ENCODE measurements around the gene ENO3. TPM values are rescaled to one million over a fixed set of nuclear protein-coding genes. Genes with fewer than 3 reads are reported as not detected.

The ENO3 gene
- polyA plus RNA-seq, 1 experiment, result 3.2 TPM

DNA sequence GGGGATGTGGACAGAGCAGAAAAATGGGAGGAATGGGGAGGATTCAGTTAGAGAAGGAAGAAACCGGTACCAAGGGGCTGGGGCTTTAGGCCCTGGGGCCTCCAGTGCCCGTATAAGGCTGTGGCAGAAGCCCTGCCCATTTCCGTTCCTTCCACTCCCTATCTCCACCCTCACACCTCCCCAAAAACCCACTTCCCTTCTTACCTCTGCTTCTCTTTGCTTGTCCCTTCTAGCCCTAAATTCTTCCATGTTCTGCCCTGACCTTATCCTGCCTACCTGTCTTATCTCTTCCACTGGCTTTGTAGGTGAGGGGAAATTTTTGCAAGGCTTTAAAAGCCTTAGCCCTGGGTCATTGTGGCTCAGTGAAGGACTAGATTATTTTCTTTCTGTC is 6.8 kb upstream of the ENO3 start:
- H3K27ac ChIP-seq (ENCODE audit: low read depth, low read length), result peak overlapping the region; percentile 82
- no peak for DNase-seq (ENCODE audit: low read depth, low spot score)

DNA sequence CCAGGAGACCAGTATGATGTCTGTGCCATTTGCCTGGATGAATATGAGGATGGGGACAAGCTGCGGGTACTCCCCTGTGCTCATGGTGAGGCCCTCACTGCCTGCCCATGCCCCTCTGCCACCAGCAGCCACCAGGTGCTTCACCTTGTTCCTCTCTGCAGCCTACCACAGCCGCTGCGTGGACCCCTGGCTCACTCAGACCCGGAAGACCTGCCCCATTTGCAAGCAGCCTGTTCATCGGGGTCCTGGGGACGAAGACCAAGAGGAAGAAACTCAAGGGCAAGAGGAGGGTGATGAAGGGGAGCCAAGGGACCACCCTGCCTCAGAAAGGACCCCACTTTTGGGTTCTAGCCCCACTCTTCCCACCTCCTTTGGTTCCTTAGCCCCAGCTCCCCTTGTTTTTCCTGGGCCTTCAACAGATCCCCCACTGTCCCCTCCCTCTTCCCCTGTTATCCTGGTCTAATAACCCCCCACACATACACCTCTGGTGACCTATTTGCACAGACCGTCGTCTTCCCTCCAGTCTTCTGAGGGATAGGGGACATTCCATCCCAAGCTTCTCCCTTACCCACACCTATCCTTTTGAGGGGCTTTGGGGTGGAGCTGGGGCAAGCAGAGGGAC is 6.3 kb upstream of the ENO3 start:
- Histone ChIP-seq H3K4me3 (ENCODE audit: low read depth, low read length) (peak overlapping the region; percentile 99), H3K27me3 (ENCODE audit: control insufficient read depth, insufficient read depth, low read length) (no peaks in the 10 kb centered on the region), H3K9me3 (ENCODE audit: control insufficient read depth, insufficient read depth, low read length) (peaks cover 3% of the 10 kb centered on the region; the same call in 1 of the 2 replicates), H3K27ac (ENCODE audit: low read depth, low read length) (peak overlapping the region; percentile 82)
- CTCF ChIA-PET, result interaction anchor here (0.9 to 1.1 kb wide), 2 partner anchors 36 to 43 kb away, joined by 3 to 4 read pairs; partner anchors contain the start of gene CAMTA2
- TF ChIP-seq, protein P1, sequence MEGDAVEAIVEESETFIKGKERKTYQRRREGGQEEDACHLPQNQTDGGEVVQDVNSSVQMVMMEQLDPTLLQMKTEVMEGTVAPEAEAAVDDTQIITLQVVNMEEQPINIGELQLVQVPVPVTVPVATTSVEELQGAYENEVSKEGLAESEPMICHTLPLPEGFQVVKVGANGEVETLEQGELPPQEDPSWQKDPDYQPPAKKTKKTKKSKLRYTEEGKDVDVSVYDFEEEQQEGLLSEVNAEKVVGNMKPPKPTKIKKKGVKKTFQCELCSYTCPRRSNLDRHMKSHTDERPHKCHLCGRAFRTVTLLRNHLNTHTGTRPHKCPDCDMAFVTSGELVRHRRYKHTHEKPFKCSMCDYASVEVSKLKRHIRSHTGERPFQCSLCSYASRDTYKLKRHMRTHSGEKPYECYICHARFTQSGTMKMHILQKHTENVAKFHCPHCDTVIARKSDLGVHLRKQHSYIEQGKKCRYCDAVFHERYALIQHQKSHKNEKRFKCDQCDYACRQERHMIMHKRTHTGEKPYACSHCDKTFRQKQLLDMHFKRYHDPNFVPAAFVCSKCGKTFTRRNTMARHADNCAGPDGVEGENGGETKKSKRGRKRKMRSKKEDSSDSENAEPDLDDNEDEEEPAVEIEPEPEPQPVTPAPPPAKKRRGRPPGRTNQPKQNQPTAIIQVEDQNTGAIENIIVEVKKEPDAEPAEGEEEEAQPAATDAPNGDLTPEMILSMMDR (IDR thresholded peaks at IDR 0.05; ENCODE audit: low read depth, low read length), result no peak
- POLR2A ChIA-PET, result interaction anchor here (1.3 to 9.1 kb wide), 2 partner anchors 9 to 23 kb away, joined by 3 to 128 read pairs; partner anchors contain the start of gene SPAG7
- no peak for DNase-seq (ENCODE audit: low read depth, low spot score)

More for the DNA sequence above, 6.8 kb upstream of the ENO3 start:
- ChIA-PET POLR2A (interaction anchor here (1.3 kb wide), 1 partner anchor 9 kb away, joined by 3 read pairs; no protein-coding TSS in a partner anchor), CTCF (no interaction called here)
- H3K9me3 ChIP-seq (ENCODE audit: control insufficient read depth, insufficient read depth, low read length), result peaks cover 3% of the 10 kb centered on the region; the same call in 1 of the 2 replicates
- no peak overlapping the region for H3K4me3 ChIP-seq (ENCODE audit: low read depth, low read length)
- no peaks in the 10 kb centered on the region for H3K27me3 ChIP-seq (ENCODE audit: control insufficient read depth, insufficient read depth, low read length)
- TF ChIP-seq, protein P1 (IDR thresholded peaks at IDR 0.05; ENCODE audit: low read depth, low read length), result no peak

- peak; percentile 75 for DNase-seq (ENCODE audit: low read depth, low spot score)
- Histone ChIP-seq H3K27ac (ENCODE audit: low read depth, low read length) (peak overlapping the region; percentile 82), H3K9me3 (ENCODE audit: control insufficient read depth, insufficient read depth, low read length) (peaks cover 3% of the 10 kb centered on the region; the same call in 1 of the 2 replicates), H3K27me3 (ENCODE audit: control insufficient read depth, insufficient read depth, low read length) (no peaks in the 10 kb centered on the region), H3K4me3 (ENCODE audit: low read depth, low read length) (peak overlapping the region; percentile 99)
- ChIA-PET CTCF (interaction anchor here (0.9 to 1.1 kb wide), 2 partner anchors 37 to 42 kb away, joined by 3 to 4 read pairs; partner anchors contain the start of gene CAMTA2), POLR2A (interaction anchor here (9.1 kb wide), 1 partner anchor 22 kb away, joined by 128 read pairs; the partner anchor contains the start of gene SPAG7)
- TF ChIP-seq, protein P1 (IDR thresholded peaks at IDR 0.05; ENCODE audit: low read depth, low read length), result no peak
These were observed 5.6 kb upstream of the ENO3 start for GRCh38 chr17:4945176-4945943.

DNA sequence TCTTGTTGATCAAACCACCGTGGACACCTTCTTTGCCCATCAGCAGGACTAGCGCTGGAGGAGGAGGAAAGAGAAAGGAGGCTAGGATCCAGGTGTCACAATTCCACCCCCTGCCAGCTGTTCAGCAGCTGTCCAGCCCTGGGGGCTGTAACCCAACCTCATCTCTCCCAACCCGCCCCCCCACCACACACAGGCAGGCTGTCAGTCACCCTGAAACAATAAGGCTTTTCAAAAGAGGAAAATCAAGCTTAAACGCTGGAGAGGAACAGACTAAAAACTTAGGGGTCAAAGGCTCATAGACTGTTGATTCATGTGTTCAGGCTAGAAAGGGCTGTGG is 5.0 kb upstream of the ENO3 start:
- Histone ChIP-seq H3K27me3 (ENCODE audit: control insufficient read depth, insufficient read depth, low read length) (no peaks in the 10 kb centered on the region), H3K4me3 (ENCODE audit: low read depth, low read length) (peak overlapping the region; percentile 99), H3K9me3 (ENCODE audit: control insufficient read depth, insufficient read depth, low read length) (peaks cover 3% of the 10 kb centered on the region; the same call in 1 of the 2 replicates), H3K27ac (ENCODE audit: low read depth, low read length) (peak overlapping the region; percentile 82)
- ChIA-PET POLR2A (interaction anchor here (9.1 kb wide), 1 partner anchor 21 kb away, joined by 128 read pairs; the partner anchor contains the start of gene SPAG7), CTCF (interaction anchor here (0.6 kb wide), 1 partner anchor 42 kb away, joined by 3 read pairs; no protein-coding TSS in a partner anchor)
- no peak for DNase-seq (ENCODE audit: low read depth, low spot score)
- TF ChIP-seq, protein P1 (IDR thresholded peaks at IDR 0.05; ENCODE audit: low read depth, low read length), result no peak
